Ovary (tissue), 9 donors: ENCODE measurements around the gene OR11L1. TPM values are rescaled to one million over a fixed set of nuclear protein-coding genes. Genes with fewer than 3 reads are reported as not detected.

Experiments
- DNase-seq, 5 donors: peaks; one replicate each; pipeline ENCODE4 v3.0.0-alpha.2; 2019 to 2020
- H3K27ac ChIP-seq, 2 donors: fragments of 200-600 bp; one replicate each; pipeline versions ENCODE4 v1.5.1 to v1.8.0; 2019 to 2022
- H3K27me3 ChIP-seq: fragments of 200-600 bp; one replicate; pipeline ENCODE4 v1.8.0; 2022
- H3K36me3 ChIP-seq: fragments of 200-600 bp; sonication (generic); one replicate; pipeline ENCODE4 v1.5.1; 2019
- H3K4me1 ChIP-seq: one replicate; pipeline ENCODE4 v1.8.1; 2013; ENCODE audit warnings: mild to moderate bottlenecking, moderate library complexity; ENCODE audit not compliant: insufficient read depth
- H3K4me3 ChIP-seq: fragments of 200-600 bp; sonication (generic); one replicate; pipeline ENCODE4 v1.5.1; 2017
- H3K9me3 ChIP-seq, 2 donors: fragments of 200-600 bp in 1 of 2; sonication (generic) in 1 of 2; one replicate each; pipeline versions ENCODE4 v1.5.1 to v1.8.1; 2013 to 2019; ENCODE audit warnings: mild to moderate bottlenecking in 1 of 2, moderate library complexity in 1 of 2
- CTCF ChIP-seq, 3 donors: fragments of 450-650 bp in 2 of 3; fragments of 200-600 bp in 1 of 3; IDR thresholded peaks; one replicate each; pipeline versions ENCODE4 v1.5.1 to v1.8.0; 2016 to 2022; ENCODE audit warnings: antibody characterized with exemption in 3 of 3, mild to moderate bottlenecking in 1 of 3
- EP300 ChIP-seq: sonication (generic); formaldehyde crosslinking; IDR thresholded peaks from one replicate; pipeline ENCODE4 v1.6.1; 2017; ENCODE audit warnings: antibody characterized with exemption
- POLR2A ChIP-seq: fragments of 450-650 bp; IDR thresholded peaks from one replicate; pipeline ENCODE4 v1.6.1; 2017; ENCODE audit warnings: antibody characterized with exemption, mild to moderate bottlenecking, moderate library complexity
- WGBS, 3 donors: extraction: QIAGEN DNeasy Blood & Tissue Kit in 1 of 3; methylation state at CpG; one replicate each; pipeline versions ENCODE4 v1.1.5 to v1.1.7; 2013 to 2017; 5-methylcytosine and 5-hydroxymethylcytosine counted together
- intact Hi-C, 4 donors: fragments of 100-400 bp; cut with DNase I; formaldehyde crosslinking; loops; one replicate each; pipeline versions ENCODE4 v1.11.0 to v1.15.1; 2022 to 2023
- polyA plus RNA-seq, 2 donors: library from polyadenylated mRNA; stranded (reverse); fragments of 200-250 nt in 1 of 2; fragments of 350-450 nt in 1 of 2; fragmentation: Illumina TruSeq in 1 of 2; extraction: RNeasy Lipid Tissue Mini Kit (QIAGEN cat#74804) in 1 of 2; gene quantifications; one replicate each; pipeline ENCODE4 v1.2.3, GENCODE V29; 2013 to 2014
- total RNA-seq, 7 donors: library from RNA; depleted of rRNA in 2 of 7; stranded (reverse); fragments of >200 nt in 2 of 7; fragmentation: NEBNext Ultra II Directional in 3 of 7; extraction: Animal tissue kit (Norgen Biotek cat#: 25700) in 3 of 7; gene quantifications; one replicate each; pipeline versions ENCODE4 v1.1.0 to v1.2.4, GENCODE V29; 2016 to 2023
- donor health status: DM: no; HTN: no; CAD: no; lungs with moderate emphysema.
- donor health status: DM: no; HTN: no; CAD: no.
- donor health status: Bipolar disorder and iron deficiency.
- donor health status: DM: yes; HTN: yes; CAD: no.
- donor health status: DM: no; HTN: no; CAD: no.
- donor health status: DM: yes; HTN: yes; CAD: no.

The OR11L1 gene
- total and polyA plus RNA-seq, 9 donors, result not detected

GRCh38 chr1:247855911-247856310 is 14.2 kb upstream of the OR11L1 start:
- TF ChIP-seq EP300 (no peak), CTCF (IDR thresholded peaks at IDR 0.05) (no peak), POLR2A (no peak)
- H3K27ac ChIP-seq, result no peak overlapping the region
- H3K4me3 ChIP-seq, result no peak overlapping the region
- H3K9me3 ChIP-seq, result peaks cover 0 to 9% of the 10 kb centered on the region in 2 donors
- no peak for DNase-seq
- no peaks in the 10 kb centered on the region for H3K4me1 ChIP-seq
- no peaks in the 10 kb centered on the region for H3K36me3 ChIP-seq
- 79 to 81% (median 79%) methylated on average over 4 of the region's 4 CpGs for WGBS, 3 donors
- intact Hi-C loops, result no loop called here
- H3K27me3 ChIP-seq, result no peaks in the 10 kb centered on the region

- Histone ChIP-seq H3K4me1 (no peaks in the 10 kb centered on the region), H3K36me3 (no peaks in the 10 kb centered on the region), H3K9me3 (peaks cover 0 to 9% of the 10 kb centered on the region in 2 donors), H3K27me3 (no peaks in the 10 kb centered on the region), H3K4me3 (no peak overlapping the region), H3K27ac (no peak overlapping the region)
- intact Hi-C loops, result no loop called here
- no peak for TF ChIP-seq POLR2A
- no peak for TF ChIP-seq CTCF (IDR thresholded peaks at IDR 0.05)
- no peak for TF ChIP-seq EP300
- 81 to 83% (median 83%) methylated on average over 14 of the region's 14 CpGs for WGBS, 3 donors
- DNase-seq, result no peak
Measured at GRCh38 chr1:247854899-247855545, 13.3 kb upstream of the OR11L1 start.

GRCh38 chr1:247849616-247850015 is 7.9 kb upstream of the OR11L1 start:
- no peak for DNase-seq
- Histone ChIP-seq H3K4me3 (no peak overlapping the region), H3K9me3 (no peaks in the 10 kb centered on the region), H3K36me3 (no peaks in the 10 kb centered on the region), H3K4me1 (no peaks in the 10 kb centered on the region), H3K27me3 (no peaks in the 10 kb centered on the region), H3K27ac (no peak overlapping the region)
- TF ChIP-seq POLR2A (no peak), EP300 (no peak), CTCF (IDR thresholded peaks at IDR 0.05) (no peak)
- 72 to 85% (median 73%) methylated on average over 1 of the region's 1 CpG for WGBS, 3 donors
- intact Hi-C loops, result no loop called here

GRCh38 chr1:247848346-247848745 is 6.7 kb upstream of the OR11L1 start:
- Histone ChIP-seq H3K4me3 (no peak overlapping the region), H3K9me3 (no peaks in the 10 kb centered on the region), H3K4me1 (no peaks in the 10 kb centered on the region), H3K36me3 (no peaks in the 10 kb centered on the region), H3K27me3 (no peaks in the 10 kb centered on the region), H3K27ac (no peak overlapping the region)
- no peak for DNase-seq
- 79 to 82% (median 79%) methylated on average over 7 of the region's 7 CpGs for WGBS, 3 donors
- intact Hi-C loops, result no loop called here
- TF ChIP-seq EP300 (no peak), POLR2A (no peak), CTCF (IDR thresholded peaks at IDR 0.05) (no peak)
